ENCODE measurements around the gene HOXA9. TPM values are rescaled to one million over a fixed set of nuclear protein-coding genes. Genes with fewer than 3 reads are reported as not detected.
A peak's percentile ranks its signal among the peaks of the same experiment; 100 is the strongest.

Gene HOXA9
- total and polyA plus RNA-seq, 7 donors, result 13.0 to 35.7 (median 21.6) TPM

DNA sequence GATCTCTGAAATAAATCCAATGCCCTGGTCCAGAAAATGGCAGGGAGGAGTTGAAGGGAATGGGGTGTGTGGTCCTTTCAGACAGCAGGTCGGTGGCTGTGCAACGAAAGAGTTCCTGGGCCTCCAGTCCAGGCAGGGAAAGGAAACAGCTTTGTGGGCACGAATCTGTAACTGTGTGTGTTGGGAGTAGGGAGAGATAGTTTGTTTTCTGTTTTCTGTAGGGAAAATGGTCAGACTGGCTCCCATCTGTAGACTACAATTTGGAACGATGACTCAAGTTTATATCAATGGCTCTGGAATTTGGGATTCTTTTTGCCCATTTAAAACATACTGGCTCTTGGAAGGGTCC is 2.6 kb upstream of the HOXA9 start:
- no peaks in the 10 kb centered on the region for H3K9me3 ChIP-seq
- DNase-seq, result peak; percentile 60
- 3 to 13% methylated on average over 4 of the region's 4 CpGs for WGBS, 2 donors
- TF ChIP-seq, protein P1, sequence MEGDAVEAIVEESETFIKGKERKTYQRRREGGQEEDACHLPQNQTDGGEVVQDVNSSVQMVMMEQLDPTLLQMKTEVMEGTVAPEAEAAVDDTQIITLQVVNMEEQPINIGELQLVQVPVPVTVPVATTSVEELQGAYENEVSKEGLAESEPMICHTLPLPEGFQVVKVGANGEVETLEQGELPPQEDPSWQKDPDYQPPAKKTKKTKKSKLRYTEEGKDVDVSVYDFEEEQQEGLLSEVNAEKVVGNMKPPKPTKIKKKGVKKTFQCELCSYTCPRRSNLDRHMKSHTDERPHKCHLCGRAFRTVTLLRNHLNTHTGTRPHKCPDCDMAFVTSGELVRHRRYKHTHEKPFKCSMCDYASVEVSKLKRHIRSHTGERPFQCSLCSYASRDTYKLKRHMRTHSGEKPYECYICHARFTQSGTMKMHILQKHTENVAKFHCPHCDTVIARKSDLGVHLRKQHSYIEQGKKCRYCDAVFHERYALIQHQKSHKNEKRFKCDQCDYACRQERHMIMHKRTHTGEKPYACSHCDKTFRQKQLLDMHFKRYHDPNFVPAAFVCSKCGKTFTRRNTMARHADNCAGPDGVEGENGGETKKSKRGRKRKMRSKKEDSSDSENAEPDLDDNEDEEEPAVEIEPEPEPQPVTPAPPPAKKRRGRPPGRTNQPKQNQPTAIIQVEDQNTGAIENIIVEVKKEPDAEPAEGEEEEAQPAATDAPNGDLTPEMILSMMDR (IDR thresholded peaks at IDR 0.05), result no peak
- TF ChIP-seq POLR2AphosphoS5 (IDR thresholded peaks at IDR 0.05) (no peak), EP300 (IDR thresholded peaks at IDR 0.05) (no peak), POLR2A (IDR thresholded peaks at IDR 0.05) (no peak)
- no peaks in the 10 kb centered on the region for H3K27me3 ChIP-seq
- H3K27ac ChIP-seq, result peak overlapping the region in 3 of 4 donors; percentile 97 to 98 (median 98)
- H3K36me3 ChIP-seq, result no peaks in the 10 kb centered on the region
- H3K4me3 ChIP-seq, result peak overlapping the region; percentile 47 to 85 (median 82)
- intact Hi-C loops (cut with DNase I), result loop anchor here (5.0 kb wide), 2 partner anchors 66 to 1311 kb away; partner anchors contain the start of gene HOXA2
- H3K4me1 ChIP-seq, result peaks cover 0 to 32% (median 19%) of the 10 kb centered on the region in 4 donors

DNA sequence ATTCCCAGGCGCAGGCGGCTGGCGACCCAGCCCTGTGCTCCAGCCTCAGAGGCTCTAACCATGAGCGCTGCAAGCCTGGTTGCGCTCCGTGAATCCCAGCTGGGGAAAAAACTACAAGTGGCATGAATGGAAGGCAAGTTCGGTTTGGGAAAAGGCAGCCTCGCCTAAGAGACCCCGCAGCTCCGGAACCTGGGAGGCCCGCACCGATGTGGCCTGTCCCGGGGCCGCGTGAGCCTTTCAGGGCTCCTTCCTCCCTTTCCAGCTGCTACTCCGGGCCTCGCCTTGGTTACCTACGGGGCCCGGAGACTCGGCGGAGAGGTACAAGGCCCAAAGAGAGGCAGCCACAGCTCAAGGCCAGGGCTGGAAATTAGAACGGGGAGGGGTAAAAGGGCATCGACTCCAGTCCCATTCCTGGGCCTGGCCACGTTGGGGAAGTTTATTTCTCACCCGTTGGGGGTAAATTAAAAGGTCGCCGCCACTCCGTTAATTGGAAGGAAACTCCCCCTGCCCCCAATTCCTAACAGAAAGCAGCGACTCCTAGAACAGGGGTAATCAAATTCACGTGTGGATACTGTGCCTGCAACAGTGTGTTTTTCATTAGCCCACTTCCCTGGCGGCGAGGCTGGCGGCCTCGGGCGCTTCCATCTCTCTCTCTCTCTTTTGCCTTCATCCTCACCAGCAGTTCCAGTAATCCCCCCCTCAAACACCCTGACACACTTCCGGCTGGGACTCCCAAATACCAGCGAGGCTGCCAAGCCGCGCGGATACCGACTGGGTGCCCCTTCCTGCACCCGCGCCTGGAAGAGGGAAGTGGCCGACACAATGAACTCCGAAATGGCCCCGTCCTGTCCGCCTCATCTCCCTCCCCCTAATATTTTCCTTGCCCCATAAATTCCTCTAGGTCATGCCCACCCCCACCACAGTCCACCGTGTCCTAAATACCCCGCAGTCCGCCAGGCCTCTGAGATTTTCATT is 1.5 kb upstream of the HOXA9 start:
- no peaks in the 10 kb centered on the region for H3K36me3 ChIP-seq
- TF ChIP-seq EP300 (IDR thresholded peaks at IDR 0.05), result no peak
- TF ChIP-seq, protein P1 (IDR thresholded peaks at IDR 0.05), result no peak
- peak in 2 of 4 donors; percentile 8 to 42 for TF ChIP-seq POLR2AphosphoS5 (IDR thresholded peaks at IDR 0.05)
- 2 to 7% methylated on average over 50 of the region's 50 CpGs for WGBS, 2 donors
- H3K4me3 ChIP-seq, result peak overlapping the region; percentile 80 to 85 (median 82)
- peak; percentile 77 for DNase-seq
- peaks cover 0 to 36% (median 30%) of the 10 kb centered on the region in 4 donors for H3K4me1 ChIP-seq
- intact Hi-C loops (cut with DNase I), result loop anchor here (5.0 kb wide), 2 partner anchors 65 to 1310 kb away; partner anchors contain the start of gene HOXA2
- peak overlapping the region in 3 of 4 donors; percentile 97 to 98 (median 98) for H3K27ac ChIP-seq
- H3K9me3 ChIP-seq, result no peaks in the 10 kb centered on the region
- no peaks in the 10 kb centered on the region for H3K27me3 ChIP-seq

DNA sequence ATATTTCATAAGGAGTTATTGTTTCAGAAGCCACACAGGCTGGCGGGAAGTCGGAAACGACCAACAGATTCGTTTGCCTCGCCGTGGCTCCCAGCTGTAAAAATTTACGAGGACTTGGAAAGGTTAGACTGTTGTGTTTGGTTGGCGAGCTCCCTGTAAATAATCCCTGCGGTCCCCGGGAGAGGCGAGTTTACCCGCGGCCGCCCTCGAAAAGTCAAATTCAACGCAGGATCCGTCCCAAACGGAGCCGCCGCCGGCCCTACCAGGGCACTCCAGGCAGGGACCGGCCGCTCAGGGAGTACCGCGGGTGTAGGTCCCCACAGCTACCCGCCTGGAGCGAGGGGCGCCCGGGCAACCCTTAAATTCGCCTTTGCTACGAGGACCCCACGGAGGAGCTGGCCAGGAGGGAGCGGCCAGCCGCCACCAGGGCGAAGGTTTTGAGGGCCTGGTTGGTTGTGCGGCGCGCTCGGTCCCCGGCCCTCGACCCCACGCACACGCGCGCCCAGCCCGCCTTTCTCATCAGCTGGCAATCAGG is 726 bp upstream of the HOXA9 start:
- intact Hi-C loops (cut with DNase I), result loop anchor here (2.0 to 5.0 kb wide), 3 partner anchors 15 to 1309 kb away; partner anchors contain the start of gene HOXA2
- Histone ChIP-seq H3K36me3 (no peaks in the 10 kb centered on the region), H3K27ac (peak overlapping the region in 3 of 4 donors; percentile 97 to 98 (median 98)), H3K27me3 (no peaks in the 10 kb centered on the region), H3K4me3 (peak overlapping the region; percentile 80 to 85 (median 82)), H3K4me1 (peaks cover 0 to 44% (median 38%) of the 10 kb centered on the region in 4 donors), H3K9me3 (no peaks in the 10 kb centered on the region)
- 2 to 3% methylated on average over 46 of the region's 46 CpGs for WGBS, 2 donors
- no peak for TF ChIP-seq EP300 (IDR thresholded peaks at IDR 0.05)
- TF ChIP-seq POLR2AphosphoS5 (IDR thresholded peaks at IDR 0.05), result peak in 2 of 4 donors; percentile 59 to 64
- peak in 1 of 2 donors; percentile 66 for TF ChIP-seq POLR2A (IDR thresholded peaks at IDR 0.05)
- TF ChIP-seq, protein P1 (IDR thresholded peaks at IDR 0.05), result no peak
- peak; percentile 83 for DNase-seq

DNA sequence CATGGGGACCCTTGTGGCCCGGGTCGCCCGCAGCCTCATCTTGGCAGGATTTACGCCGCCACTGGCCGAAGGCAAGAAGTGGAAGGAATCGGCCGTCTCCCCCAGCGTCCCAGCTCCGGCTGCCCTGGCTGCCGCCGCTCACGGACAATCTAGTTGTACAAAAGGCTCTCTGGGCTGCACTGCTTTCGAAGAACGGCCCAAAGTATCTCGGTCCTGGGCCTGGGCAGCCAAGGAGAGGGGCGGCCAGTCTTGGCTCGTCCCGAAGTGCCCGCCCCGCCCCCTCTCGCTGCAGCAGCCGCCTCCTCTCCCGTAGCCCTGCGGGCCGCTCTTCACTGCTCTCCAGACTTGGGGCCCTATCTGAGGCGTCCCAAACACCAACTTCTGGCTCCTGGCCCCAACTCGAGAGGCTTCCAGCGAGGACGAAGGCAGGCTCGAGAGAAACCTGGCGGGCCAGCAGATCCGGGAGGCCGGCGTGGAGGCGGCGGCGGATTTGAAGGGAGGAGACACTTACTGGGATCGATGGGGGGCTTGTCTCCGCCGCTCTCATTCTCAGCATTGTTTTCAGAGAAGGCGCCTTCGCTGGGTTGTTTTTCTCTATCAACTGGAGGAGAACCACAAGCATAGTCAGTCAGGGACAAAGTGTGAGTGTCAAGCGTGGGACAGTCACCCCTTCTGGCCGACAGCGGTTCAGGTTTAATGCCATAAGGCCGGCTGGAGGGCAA is 809 bp downstream of the HOXA9 start:
- Histone ChIP-seq H3K4me3 (peak overlapping the region; percentile 80 to 85 (median 82)), H3K27me3 (no peaks in the 10 kb centered on the region), H3K36me3 (no peaks in the 10 kb centered on the region), H3K4me1 (peaks cover 0 to 52% (median 44%) of the 10 kb centered on the region in 4 donors), H3K9me3 (no peaks in the 10 kb centered on the region), H3K27ac (peak overlapping the region in 3 of 4 donors; percentile 97 to 98 (median 98))
- DNase-seq, result peak; percentile 87
- TF ChIP-seq, protein P1 (IDR thresholded peaks at IDR 0.05), result peak in 1 of 4 experiments; percentile 43
- TF ChIP-seq POLR2AphosphoS5 (IDR thresholded peaks at IDR 0.05) (peak in 2 of 4 donors; percentile 40 to 61), EP300 (IDR thresholded peaks at IDR 0.05) (no peak), POLR2A (IDR thresholded peaks at IDR 0.05) (no peak)
- WGBS, 2 donors, result 1 to 3% methylated on average over 47 of the region's 47 CpGs
- intact Hi-C loops (cut with DNase I), result loop anchor here (2.0 to 5.0 kb wide), 3 partner anchors 14 to 1307 kb away; partner anchors contain the start of gene HOXA2

Measured in sigmoid colon (tissue), 7 donors.